ENCODE measurements around the gene GRB7.
"Not testable (repeated sequence)": the region's sequence is repeated elsewhere in the genome, so short reads cannot be mapped to it uniquely, and the experiment has no call there.

GRB7 gene

GRCh38 chr17:39737760-39738567, at the start of gene GRB7:
Gene GRB7, plus strand, starts transcription at chr17:39737938. Its CDS starts 4,364 bp downstream, at chr17:39742302.
- DNase-seq (ENCODE audit: low spot score): no peak

DNA sequence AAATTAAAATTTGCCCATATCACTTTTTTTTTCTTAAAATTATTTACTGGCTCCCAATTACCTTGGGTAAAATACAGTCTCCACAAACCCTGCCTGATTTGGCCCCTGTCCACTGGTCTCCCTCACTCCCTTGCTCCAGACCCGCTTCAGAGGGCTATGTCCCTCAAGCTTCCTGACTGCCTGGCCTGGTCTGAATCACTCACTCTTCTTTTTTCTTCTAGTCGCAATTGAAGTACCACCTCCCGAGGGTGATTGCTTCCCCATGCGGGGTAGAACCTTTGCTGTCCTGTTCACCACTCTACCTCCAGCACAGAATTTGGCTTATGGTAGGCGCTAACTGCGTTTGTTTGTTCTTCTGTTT, 49.3 kb upstream of the GRB7 start:
- no peak for DNase-seq (ENCODE audit: low spot score)

DNA sequence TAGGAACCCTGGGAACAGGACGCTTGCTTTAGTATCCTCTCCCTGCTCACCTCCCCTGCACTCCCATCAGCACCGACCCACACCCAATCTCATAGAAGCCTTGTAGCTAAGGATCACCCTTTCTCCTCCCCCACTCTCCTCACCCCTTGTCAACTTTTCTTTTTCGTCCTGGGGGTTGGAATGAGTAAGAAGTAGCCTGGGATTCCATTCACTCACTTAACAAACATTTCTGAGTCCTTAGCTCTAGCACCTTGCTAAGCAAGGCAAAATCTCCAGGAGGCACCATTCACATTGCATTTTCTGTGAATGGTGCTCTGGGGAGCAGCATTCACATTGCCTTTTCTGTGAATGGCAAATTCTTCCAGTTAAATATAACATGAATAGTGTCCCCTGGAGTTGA, 48.8 kb upstream of the GRB7 start:
- no peak for DNase-seq (ENCODE audit: low spot score)

DNA sequence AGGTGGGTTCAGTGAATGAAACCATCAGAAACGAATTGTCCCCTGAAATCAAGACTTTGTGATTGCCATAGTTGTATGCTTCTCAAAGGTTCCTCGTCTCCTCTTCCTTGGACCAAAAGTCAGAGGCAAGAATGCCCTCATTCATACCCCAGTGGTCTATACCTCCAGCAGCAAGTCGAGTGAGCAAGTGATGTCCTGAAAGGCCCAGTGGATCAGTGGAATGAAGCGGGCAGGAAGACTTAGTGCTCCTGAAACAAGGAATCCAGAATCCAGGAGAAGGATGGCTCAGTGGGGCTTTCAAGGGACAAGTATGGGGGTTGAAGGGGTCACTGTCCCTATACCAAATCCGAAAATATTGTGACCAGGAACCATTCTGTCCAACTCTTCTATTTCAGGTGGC, 43.1 kb upstream of the GRB7 start:
- DNase-seq (ENCODE audit: low spot score): no peak

- DNase-seq (ENCODE audit: low spot score): no peak
These were observed 42.7 kb upstream of the GRB7 start for GRCh38 chr17:39695089-39695474.

- DNase-seq (ENCODE audit: low spot score): no peak
These were observed 41.0 kb upstream of the GRB7 start for GRCh38 chr17:39696731-39697130.

- DNase-seq (ENCODE audit: low spot score): no peak
These were observed 39.8 kb upstream of the GRB7 start for GRCh38 chr17:39697961-39698360.

- not testable (repeated sequence) for DNase-seq (ENCODE audit: low spot score)
These were observed 38.5 kb upstream of the GRB7 start for GRCh38 chr17:39699157-39699817.

- DNase-seq (ENCODE audit: low spot score): peak; percentile 92
These were observed 38.0 kb upstream of the GRB7 start, which contains the start of gene ERBB2 for GRCh38 chr17:39699818-39700147. Gene ERBB2, plus strand, starts transcription at chr17:39700064. Its CDS starts 175 bp downstream, at chr17:39700239.

DNA sequence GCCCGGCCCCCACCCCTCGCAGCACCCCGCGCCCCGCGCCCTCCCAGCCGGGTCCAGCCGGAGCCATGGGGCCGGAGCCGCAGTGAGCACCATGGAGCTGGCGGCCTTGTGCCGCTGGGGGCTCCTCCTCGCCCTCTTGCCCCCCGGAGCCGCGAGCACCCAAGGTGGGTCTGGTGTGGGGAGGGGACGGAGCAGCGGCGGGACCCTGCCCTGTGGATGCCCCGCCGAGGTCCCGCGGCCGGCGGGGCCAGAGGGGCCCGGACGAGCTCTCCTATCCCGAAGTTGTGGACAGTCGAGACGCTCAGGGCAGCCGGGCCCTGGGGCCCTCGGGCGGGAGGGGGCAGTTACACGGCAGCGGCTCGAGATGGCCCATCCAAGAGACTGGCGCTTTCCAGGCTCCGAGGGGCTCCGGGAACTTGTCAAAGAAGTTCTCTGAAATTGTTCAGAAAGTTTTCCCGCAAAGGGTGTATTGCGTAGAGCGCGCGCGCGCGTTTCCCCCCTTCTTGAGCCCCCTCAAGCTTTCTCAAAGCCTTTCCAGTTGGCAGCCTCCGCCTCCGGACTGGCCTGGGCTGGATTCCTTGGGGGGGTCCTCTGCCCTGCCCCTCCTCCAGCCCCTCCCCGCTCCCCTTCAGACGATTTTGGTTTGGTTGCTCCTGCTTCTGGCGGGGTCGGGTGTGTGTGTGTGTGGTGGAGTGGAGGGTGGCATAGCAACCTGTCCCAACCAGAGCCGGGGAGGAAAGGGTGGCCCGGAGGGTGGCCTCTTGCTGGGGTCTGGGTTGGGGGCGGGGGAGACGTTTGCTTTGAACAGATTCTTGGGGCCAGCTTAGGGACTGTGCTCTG, 37.4 kb upstream of the GRB7 start:
- DNase-seq (ENCODE audit: low spot score): peak; percentile 76

GRCh38 chr17:39701012-39701783, 36.5 kb upstream of the GRB7 start:
- no peak for DNase-seq (ENCODE audit: low spot score)

GRCh38 chr17:39701784-39702422, 35.8 kb upstream of the GRB7 start:
- no peak for DNase-seq (ENCODE audit: low spot score)

- no peak for DNase-seq (ENCODE audit: low spot score)
These were observed 34.5 kb upstream of the GRB7 start for GRCh38 chr17:39702901-39703893.

GRCh38 chr17:39703913-39704312, 33.8 kb upstream of the GRB7 start:
- DNase-seq (ENCODE audit: low spot score): no peak

GRCh38 chr17:39704821-39705551, 32.8 kb upstream of the GRB7 start:
- peak; percentile 45 for DNase-seq (ENCODE audit: low spot score)

DNA sequence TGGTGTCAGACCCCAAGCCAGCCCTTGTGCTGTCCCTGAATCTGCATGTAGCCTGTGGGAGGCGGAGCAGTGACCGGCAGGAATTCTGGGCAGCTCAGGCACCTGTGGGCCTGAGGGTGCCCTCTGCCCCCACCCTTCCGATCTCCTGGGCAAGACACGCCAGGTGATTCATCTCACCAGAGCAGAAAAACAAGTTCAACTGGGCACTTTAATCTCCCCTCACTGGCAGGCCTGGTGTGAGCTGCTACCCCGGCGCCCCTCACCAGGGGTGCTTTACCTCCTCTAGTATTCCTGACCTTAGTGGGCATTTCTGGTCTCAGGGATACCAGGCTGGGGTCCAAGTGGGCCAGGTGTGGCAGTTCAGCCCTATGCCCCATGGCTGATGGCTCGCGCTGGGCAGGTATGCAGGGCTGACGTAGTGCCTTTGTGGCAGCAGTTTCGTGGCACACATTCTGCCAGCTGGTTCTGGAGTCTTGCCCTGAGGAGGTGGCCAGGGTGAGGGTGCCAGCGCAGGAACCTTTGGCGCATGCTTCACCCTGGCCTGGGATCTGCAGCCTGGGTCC, 31.9 kb upstream of the GRB7 start:
- DNase-seq (ENCODE audit: low spot score): no peak

DNA sequence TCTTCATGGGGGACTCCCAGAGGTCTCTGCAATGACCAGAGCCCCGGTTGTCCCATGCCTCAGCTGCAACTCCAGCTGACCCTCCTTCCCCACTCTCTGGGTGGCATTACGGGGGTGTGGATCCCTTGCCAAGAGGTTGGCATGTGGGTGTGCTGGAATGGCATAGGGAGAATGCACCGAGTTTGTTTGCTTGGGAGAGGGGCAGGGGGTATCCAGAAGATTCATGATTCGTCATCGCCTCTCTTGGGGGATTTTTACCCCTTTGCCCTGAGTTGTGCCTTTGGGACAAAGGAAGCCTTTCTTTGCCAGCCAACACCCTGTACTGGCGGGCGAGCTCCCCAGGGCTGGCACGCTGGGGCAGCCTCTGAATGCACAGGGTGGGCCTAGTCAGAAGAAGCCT, 31.4 kb upstream of the GRB7 start:
- DNase-seq (ENCODE audit: low spot score): no peak

DNA sequence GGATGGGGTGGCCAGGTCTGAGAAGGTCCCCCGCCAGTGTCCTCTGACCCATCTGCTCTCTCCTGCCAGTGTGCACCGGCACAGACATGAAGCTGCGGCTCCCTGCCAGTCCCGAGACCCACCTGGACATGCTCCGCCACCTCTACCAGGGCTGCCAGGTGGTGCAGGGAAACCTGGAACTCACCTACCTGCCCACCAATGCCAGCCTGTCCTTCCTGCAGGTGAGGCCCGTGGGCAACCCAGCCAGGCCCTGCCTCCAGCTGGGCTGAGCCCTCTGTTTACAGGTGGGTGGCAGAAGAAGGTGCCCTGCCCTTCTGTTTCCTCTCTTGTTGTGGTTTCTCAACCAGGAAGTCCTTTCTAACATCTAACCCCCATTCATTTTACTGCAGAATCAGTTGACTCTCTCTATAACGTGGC, 30.8 kb upstream of the GRB7 start:
- no peak for DNase-seq (ENCODE audit: low spot score)

- no peak for DNase-seq (ENCODE audit: low spot score)
These were observed 28.3 kb upstream of the GRB7 start for GRCh38 chr17:39709319-39709997.
